A673 (cell line): ENCODE data around the gene KCND3. TPM values are rescaled to one million over a fixed set of nuclear protein-coding genes. Genes with fewer than 3 reads are reported as not detected.
A peak's percentile ranks its signal among the peaks of the same experiment; 100 is the strongest.

ENCODE experiments used
- BruUV-seq: library from RNA; stranded (reverse); fragments of 400-500 nt; replicated peaks from 2 replicates; lab custom pipeline; 2021; lab: Mats Ljungman, UMichigan
- CTCF ChIA-PET: fragments of 300-600 bp; sonication (Branson Sonifier 250); formaldehyde crosslinking; loops from one replicate; lab custom pipeline; 2022; ENCODE audit warnings: antibody characterized with exemption; lab: Charles Lee
- POLR2A ChIA-PET: fragments of 300-600 bp; sonication (Branson Sonifier 250); formaldehyde crosslinking; loops from one replicate; lab custom pipeline; 2022; ENCODE audit warnings: antibody characterized with exemption; ENCODE audit not compliant: low non-redundant PET; lab: Charles Lee
- DNase-seq: peaks from one replicate; pipeline ENCODE4 v3.0.0-alpha.2; 2015; ENCODE audit warnings: low spot score
- H3K27ac ChIP-seq: fragments of 200-600 bp; sonication (generic); 2 replicates; pipeline ENCODE4 v1.5.1; 2016; ENCODE audit warnings: mixed run types, low read depth, mild to moderate bottlenecking, mixed read lengths, antibody characterized with exemption, low read length; ENCODE audit not compliant: poor library complexity, severe bottlenecking
- H3K27me3 ChIP-seq: fragments of 200-600 bp; sonication (generic); replicated peaks from 2 replicates; pipeline ENCODE4 v1.6.1; 2017; ENCODE audit warnings: mixed run types, low read depth, mild to moderate bottlenecking, mixed read lengths, antibody characterized with exemption, low read length; ENCODE audit not compliant: insufficient read depth, poor library complexity
- H3K36me3 ChIP-seq: fragments of 200-600 bp; sonication (generic); 2 replicates; pipeline ENCODE4 v1.6.1; 2016; ENCODE audit warnings: mixed run types, mild to moderate bottlenecking, mixed read lengths, antibody characterized with exemption, low read length; ENCODE audit not compliant: insufficient read depth, poor library complexity, severe bottlenecking
- H3K4me1 ChIP-seq: fragments of 200-600 bp; sonication (generic); 2 replicates; pipeline ENCODE4 v1.6.1; 2017; ENCODE audit warnings: mixed run types, mild to moderate bottlenecking, mixed read lengths, antibody characterized with exemption, low read length; ENCODE audit not compliant: insufficient read depth, poor library complexity, severe bottlenecking
- H3K4me3 ChIP-seq: fragments of 200-600 bp; sonication (generic); 2 replicates; pipeline ENCODE4 v1.5.1; 2016; ENCODE audit warnings: low read depth, mixed run types, mild to moderate bottlenecking, mixed read lengths, low read length; ENCODE audit not compliant: poor library complexity, severe bottlenecking
- H3K9me3 ChIP-seq: fragments of 200-600 bp; sonication (generic); 2 replicates; pipeline ENCODE4 v1.6.1; 2016; ENCODE audit warnings: mixed run types, low read depth, mild to moderate bottlenecking, mixed read lengths, antibody characterized with exemption, low read length; ENCODE audit not compliant: poor library complexity, severe bottlenecking
- EZH2 ChIP-seq: fragments of 200-600 bp; sonication (generic); IDR thresholded peaks from 2 replicates; pipeline ENCODE4 v1.6.1; 2017; ENCODE audit warnings: borderline replicate concordance, low read depth, mild to moderate bottlenecking, mixed read lengths, antibody characterized with exemption, low read length; ENCODE audit not compliant: poor library complexity, severe bottlenecking
- intact Hi-C: fragments of 100-400 bp; cut with micrococcal nuclease; formaldehyde crosslinking; loops from one replicate; pipeline ENCODE4 v1.10.0; 2022; ENCODE audit not compliant: unreplicated experiment
- total RNA-seq: library from RNA; stranded (reverse); gene quantifications from 2 replicates; pipeline ENCODE4 v1.2.3, GENCODE V29; 2021
- TF ChIP-seq, protein P1 (sequence below): fragments of 300-800, 200-600 bp; sonication (generic); conservative IDR thresholded peaks from 2 replicates; pipeline ENCODE4 v1.5.1; 2017; ENCODE audit warnings: low read depth, mild to moderate bottlenecking, antibody characterized with exemption, low read length, moderate library complexity, mixed read lengths

The KCND3 gene
- total RNA-seq, 1 experiment from 2014 or later = not detected

DNA sequence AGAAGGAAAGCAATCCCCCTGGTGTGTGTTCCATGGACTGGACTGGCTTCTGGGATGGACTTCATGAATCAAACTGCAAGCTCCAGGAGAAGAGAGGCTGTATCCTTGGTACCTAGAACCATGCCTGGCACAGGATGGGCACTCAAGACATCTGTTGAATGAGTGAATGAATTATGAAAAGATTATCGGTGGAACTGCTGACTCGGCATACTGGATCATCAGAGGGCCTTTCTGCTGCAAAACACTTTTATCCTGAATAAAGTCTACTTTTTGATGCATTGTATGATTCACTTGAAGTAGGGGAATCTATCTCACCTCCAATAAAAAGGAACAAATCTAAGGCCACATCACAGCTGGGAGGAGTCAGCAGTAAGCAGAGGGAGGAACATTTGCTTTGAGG, 190.9 kb downstream of the KCND3 start:
- Histone ChIP-seq H3K27ac (no peak overlapping the region), H3K4me1 (no peaks in the 10 kb centered on the region), H3K9me3 (no peaks in the 10 kb centered on the region), H3K4me3 (no peak overlapping the region), H3K27me3 (no peaks in the 10 kb centered on the region), H3K36me3 (no peaks in the 10 kb centered on the region)
- BruUV-seq = no TSS peak
- POLR2A ChIA-PET = no interaction called here
- intact Hi-C loops = loop anchor here (5.0 kb wide), 1 partner anchor 194 kb away; no protein-coding TSS in a partner anchor
- TF ChIP-seq EZH2 = no peak
- TF ChIP-seq, protein P1, sequence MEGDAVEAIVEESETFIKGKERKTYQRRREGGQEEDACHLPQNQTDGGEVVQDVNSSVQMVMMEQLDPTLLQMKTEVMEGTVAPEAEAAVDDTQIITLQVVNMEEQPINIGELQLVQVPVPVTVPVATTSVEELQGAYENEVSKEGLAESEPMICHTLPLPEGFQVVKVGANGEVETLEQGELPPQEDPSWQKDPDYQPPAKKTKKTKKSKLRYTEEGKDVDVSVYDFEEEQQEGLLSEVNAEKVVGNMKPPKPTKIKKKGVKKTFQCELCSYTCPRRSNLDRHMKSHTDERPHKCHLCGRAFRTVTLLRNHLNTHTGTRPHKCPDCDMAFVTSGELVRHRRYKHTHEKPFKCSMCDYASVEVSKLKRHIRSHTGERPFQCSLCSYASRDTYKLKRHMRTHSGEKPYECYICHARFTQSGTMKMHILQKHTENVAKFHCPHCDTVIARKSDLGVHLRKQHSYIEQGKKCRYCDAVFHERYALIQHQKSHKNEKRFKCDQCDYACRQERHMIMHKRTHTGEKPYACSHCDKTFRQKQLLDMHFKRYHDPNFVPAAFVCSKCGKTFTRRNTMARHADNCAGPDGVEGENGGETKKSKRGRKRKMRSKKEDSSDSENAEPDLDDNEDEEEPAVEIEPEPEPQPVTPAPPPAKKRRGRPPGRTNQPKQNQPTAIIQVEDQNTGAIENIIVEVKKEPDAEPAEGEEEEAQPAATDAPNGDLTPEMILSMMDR = no peak
- no peak for DNase-seq
- CTCF ChIA-PET = no interaction called here

DNA sequence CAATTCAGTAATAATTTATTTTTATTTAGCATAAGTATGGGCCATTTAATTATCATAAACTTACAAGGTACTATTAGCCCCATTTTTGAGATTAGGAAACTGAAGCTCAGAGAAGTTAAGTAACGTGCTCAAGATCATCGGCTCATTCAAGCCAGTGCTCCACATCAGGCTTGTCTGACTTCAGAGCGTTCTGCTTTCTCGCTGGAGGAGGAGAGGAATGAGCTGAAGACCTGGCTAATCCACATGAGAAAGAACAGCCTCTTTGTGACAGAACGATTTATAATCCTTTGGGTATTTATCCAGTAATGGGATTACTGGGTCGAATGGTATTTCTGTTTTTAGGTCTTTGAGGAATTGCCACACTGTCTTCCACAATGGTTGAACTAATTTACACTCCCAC, 194.1 kb downstream of the KCND3 start:
- ChIA-PET POLR2A (no interaction called here), CTCF (interaction anchor here (0.6 kb wide), 1 partner anchor 1883 kb away, joined by 3 read pairs; no protein-coding TSS in a partner anchor)
- Histone ChIP-seq H3K4me1 (no peaks in the 10 kb centered on the region), H3K9me3 (no peaks in the 10 kb centered on the region), H3K36me3 (no peaks in the 10 kb centered on the region), H3K27ac (no peak overlapping the region), H3K4me3 (no peak overlapping the region), H3K27me3 (peaks cover 22% of the 10 kb centered on the region)
- no TSS peak for BruUV-seq
- DNase-seq = peak; percentile 42
- TF ChIP-seq EZH2 = no peak
- TF ChIP-seq, protein P1 = no peak
- intact Hi-C loops = loop anchor here (5.0 kb wide), 1 partner anchor 197 kb away; no protein-coding TSS in a partner anchor

DNA sequence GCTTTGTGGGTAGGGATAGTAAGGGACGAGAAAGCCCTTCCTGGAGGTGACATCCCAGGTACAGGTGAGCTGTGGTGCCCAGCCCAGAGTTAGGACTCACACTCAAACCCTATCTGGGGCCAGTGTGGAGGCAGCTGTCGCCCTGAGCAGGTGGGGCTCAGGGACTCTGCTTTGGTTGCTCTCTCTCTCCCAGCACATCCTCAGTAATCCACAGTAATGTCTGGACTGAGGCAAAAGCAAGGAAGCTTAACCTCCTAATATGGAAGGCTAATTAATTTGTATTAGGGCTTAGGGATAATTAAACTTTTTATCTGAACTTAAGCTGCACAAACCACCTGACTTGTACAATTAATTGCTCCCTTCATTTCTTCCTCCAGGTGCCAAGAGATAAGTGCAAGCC, 195.5 kb downstream of the KCND3 start:
- TF ChIP-seq, protein P1 = no peak
- TF ChIP-seq EZH2 = no peak
- Histone ChIP-seq H3K4me3 (no peak overlapping the region), H3K9me3 (no peaks in the 10 kb centered on the region), H3K4me1 (no peaks in the 10 kb centered on the region), H3K27me3 (peaks cover 37% of the 10 kb centered on the region), H3K27ac (no peak overlapping the region), H3K36me3 (no peaks in the 10 kb centered on the region)
- BruUV-seq = no TSS peak
- intact Hi-C loops = no loop called here
- DNase-seq = no peak
- CTCF ChIA-PET = no interaction called here
- POLR2A ChIA-PET = no interaction called here
